HG03097 (cell line): ENCODE data around the gene ZNF726.
"Not testable (repeated sequence)": the region's sequence is repeated elsewhere in the genome, so short reads cannot be mapped to it uniquely, and the experiment has no call there.

ENCODE experiments used
- ATAC-seq: cut with Tn5 transposase; IDR thresholded peaks from one replicate; pipeline ENCODE4 v1.9.1; 2021; ENCODE audit not compliant: unreplicated experiment, low FRiP score

ZNF726 gene

DNA sequence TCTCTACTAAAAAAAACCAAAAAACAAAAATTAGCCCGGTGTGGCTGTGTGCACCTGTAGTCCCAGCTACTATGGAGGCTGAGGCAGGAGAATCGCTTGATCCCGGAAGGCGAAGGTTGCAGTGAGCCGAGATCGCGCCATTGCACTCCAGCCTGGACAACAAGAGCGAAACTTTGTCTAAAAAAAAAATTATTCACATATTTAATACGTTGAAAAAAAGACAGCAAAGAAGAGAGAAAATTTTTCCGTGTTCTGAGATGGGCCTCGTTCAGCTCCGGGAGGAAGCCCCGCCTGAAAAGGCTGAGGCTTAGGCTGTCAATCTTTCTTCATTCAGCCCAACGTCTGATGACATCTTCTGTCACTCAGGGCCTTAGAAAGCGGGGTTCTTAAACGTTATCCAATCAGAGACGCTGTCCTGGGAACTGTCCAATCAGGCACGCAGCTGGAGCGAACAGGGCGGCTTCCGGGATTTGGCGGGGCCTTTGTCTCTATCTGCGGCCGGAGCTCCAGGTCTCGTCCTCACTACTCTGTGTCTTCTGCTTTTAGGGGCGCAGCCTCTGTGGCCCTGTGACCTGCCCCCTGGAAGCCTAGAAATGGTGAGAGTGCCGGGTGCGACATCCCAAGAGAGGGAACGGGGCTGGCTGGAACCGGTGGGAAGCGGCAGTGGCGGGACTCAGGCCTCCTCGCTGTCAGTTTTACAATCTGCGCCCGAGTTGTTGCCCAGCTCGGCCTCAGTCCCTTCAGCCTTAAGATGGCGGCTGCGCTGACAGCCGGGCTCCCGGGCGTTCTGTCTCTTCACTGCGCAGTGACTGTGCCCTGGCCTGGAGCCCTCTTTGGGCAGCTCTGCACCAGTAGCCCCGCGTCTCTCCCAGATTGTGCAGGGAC is at the start of gene ZNF726:
Gene ZNF726 (plus strand): TSS at position 485 of the 885 bp plus-strand sequence. CDS start 109 bp downstream, at position 594.
- peak; percentile 97 for ATAC-seq

DNA sequence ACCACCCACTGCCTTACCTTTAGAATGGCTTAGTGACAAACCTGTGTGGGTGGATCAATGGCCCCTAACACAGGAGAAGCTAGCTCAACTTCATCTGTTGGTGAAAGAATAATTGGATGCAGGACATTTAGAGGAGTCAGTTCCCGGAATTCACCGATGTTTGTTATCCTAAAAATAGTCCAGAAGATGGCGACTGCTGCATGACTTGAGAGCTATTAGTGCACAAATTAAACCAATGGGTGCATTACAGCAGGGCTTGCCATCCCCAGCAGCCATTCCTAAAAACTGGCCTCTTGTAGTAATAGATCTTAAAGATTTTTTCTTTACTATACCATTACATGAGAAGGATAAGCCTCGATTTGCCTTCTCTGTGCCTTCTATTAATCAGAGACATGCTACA is 46.8 kb upstream of the ZNF726 start:
- no peak for ATAC-seq

DNA sequence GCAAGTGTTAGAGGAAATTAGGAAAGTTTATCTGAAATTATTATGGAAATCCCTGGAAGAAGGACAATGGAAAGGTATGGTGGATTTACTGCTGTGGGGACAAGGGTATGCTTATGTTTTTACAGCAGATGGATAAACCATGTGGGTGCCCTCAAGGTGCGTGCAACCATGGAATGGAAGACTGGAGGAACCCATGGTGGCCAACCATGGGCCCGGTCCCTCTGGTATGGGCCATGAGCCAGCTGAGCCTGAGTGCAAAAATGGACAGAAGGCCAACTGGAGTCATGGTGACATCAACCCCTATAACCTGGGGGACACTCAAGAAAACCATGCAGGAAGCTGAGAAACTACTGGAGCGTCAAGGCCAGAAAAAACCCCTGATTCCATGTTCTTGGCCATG is 46.1 kb upstream of the ZNF726 start:
- ATAC-seq = no peak

DNA sequence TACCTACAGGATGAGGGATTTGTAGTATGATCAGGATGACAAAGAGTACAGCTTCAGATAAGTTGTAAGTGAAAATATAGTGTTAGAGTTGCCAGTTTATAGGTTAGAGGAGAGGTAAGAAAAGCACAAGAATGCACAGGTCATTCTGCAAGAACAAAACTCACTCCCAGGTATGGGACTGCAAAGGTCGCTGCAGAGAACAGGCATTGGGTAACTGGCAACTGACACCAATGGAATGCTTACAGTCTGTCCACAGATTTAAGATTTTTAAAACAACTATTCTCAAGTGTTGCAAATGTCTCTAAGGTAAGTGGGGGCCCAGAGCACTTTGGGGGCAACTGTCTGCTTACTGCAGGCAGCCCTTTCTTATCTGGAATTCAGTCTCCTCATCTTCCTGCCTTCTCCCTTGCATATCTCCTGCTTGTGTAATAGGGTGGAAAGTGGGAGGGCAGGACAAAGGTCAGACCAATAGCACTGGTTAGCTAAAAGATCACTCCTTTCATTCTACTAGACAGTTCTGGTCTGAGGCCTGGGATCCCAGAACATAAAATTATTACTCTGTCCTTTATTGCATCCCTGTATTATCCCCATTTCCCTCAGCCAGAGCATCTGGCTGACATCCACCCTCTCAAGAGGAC is 42.3 kb upstream of the ZNF726 start:
- no peak for ATAC-seq

DNA sequence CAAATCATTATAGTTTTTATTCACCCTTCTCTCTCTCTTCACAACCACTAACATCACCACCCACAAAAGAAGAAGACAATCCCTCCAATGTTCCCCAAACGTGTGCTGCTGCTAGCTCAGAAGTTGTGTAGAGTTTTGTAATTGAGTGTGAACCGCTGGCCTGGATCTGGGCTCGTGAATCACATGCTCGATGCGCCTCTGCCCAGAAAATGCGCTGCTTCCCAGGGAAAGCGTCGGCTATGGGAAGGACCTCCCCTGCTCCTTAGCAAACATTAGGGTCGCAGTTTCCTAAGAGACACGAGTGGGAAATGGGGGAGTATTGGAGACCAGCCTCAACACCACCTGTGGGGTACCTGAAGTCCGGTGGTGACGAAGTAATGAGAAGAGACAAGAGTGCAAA is 38.4 kb upstream of the ZNF726 start:
- ATAC-seq = no peak

DNA sequence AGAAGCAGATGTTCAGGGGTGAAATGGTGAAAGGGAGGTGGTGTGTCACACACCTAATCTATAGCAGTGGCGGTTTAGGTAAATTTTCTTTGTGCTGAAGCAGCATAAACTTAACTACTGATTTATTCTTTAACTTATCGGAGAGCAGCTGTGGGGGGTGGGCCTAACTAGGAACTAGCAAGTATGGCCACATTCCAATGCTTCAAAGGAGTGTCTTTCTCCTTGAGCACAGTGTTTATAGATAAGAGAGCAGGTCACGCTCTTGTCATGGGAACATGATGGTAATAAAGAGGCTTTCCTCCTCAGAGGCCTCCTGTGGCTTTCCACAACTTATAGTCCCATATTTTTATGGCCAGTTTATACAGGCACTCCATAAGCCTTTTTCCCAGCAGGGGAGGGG is 37.9 kb upstream of the ZNF726 start:
- not testable (repeated sequence) for ATAC-seq

DNA sequence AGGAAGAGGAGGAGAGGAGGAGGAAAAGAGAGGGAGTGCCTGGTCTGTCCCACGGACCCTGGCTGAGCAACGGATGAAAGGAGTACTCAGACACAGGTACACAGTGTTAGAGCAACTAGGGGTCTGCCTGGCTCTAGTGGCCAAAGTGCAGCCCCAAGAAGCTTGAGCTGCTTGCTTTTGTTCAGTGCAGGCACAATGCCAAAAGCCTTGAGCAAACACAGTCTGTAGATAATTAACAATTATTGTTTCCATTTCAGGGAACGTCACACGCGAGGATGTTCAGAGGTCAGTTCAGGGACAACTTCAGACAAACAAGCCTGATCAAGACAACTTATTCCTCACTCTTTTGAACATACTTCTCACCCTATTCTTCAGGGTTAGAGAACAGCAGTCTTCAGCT is 32.2 kb upstream of the ZNF726 start:
- ATAC-seq = no peak

DNA sequence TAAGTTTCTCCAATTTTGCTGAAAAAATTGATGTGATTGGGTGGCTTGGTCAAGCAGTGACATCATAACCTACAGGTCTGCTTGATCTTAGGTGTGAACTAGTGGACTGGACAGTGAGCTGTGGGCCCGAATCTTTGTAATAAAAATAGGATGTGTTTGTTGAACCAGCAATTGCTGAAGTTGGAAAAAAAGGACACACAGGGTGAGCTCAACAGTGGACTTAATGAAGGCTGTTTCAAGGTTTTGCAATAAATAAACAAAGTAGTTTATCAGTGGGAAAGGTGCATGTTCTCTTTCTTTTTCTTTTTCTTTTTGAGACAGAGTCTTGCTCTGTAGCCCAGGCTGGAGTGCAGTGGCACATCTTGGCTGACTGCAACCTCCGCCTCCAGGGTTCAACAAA is 30.3 kb upstream of the ZNF726 start:
- ATAC-seq = no peak

DNA sequence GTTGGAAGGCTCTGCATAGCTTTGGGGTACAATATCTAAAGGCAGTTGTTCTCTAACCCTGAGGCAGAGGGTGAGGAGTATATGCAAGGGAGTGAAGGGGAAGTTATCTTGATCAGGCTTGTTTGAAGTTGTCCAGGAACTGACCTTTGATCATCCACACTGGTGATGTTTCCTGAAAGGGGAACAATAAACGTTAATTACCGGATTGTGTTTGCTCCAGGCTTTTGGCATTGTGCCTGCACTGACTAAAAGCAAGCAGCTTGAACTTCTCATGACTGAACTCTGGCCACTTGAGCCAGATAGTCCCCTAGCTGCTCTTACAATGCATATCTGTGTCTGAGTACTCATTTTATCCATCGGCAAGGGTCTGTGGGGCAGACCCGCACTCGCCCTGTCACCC is 27.0 kb upstream of the ZNF726 start:
- no peak for ATAC-seq

DNA sequence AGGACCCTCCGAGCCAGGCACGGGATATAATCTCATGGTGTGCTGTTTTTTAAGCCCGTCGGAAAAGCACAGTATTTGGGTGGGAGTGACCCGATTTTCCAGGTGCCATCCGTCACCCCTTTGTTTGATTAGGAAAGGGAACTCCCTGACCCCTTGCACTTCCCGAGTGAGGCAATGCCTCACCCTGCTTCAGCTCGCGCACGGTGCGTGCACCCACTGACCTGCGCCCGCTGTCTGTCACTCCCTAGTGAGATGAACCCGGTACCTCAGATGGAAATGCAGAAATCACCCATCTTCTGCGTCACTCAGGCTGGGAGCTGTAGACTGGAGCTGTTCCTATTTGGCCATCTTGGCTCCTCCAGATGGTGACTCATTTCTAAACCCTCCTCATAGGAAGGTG is 18.6 kb upstream of the ZNF726 start:
- ATAC-seq = not testable (repeated sequence)

DNA sequence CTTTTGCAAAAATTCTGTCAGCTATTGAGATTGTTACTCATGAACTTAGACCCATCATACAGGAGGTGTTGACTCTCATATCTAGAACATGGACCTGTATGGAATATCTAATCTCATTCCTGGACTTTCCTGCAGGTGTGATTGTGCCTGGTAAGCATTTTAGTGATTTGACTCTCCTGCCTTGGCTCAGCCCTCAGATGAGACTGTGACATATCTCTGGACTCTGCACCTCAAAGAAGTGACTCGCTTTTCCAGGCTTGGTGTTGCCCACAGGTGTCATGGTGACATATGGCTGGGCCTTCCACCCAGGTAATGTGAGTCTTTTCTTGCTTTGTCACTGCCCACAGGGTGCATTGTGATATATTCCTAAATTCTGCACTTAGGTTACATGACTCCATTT is 17.8 kb upstream of the ZNF726 start:
- no peak for ATAC-seq

DNA sequence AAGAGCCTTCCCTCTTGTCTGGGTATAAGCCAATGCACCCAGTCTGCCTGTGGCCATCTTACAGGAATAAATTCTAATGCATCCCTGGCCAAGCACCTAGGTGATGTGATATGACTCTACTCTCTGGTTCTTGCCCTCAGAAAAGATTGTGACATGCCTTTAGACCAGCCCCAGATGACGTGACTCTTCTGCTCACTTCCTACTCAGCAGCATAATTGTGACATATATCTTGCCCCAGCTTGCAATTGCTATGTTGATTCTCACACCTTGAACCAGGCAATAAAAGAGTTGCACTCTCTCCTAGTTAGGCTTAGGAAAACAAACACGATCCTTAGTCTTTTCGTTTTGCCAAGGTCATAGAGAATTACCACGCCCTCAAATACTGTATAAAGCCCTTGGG is 13.3 kb upstream of the ZNF726 start:
- no peak for ATAC-seq

DNA sequence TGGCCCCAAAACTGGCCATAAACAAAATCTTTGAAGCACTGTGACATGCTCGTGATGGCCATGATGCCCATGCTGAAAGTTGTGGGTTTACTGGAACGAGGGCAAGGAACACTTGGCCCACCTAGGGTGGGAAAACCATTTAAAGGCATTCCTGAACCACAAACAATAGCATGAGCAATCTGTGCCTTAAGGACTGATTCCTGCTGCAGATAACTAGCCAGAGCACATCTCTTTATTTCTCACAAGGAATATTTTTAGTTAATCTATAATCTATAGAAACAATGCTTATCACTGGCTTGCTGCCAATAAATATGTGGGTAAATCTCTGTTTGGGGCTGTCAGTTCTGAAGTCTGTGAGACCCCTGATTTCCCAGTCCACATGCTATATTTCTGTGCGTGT is 10.3 kb upstream of the ZNF726 start:
- ATAC-seq = no peak

DNA sequence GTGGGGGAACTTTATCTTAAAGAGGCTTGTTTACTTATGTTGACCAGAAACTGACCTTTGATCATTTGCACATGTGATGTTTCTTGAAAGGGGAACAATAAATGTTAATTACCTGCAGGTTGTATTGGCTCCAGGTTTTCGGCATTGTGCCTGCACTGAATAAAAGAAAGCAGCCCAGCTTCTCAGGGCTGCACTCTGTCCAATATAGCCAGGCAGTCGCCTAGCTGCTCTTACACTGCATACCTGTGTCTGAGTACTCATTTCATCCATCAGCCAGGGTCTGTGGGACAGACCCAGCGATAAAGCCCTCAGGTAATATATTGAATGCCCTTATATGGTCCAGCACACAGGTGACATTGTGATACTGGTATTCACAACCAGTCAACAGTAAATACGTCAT is 8.9 kb upstream of the ZNF726 start:
- no peak for ATAC-seq

DNA sequence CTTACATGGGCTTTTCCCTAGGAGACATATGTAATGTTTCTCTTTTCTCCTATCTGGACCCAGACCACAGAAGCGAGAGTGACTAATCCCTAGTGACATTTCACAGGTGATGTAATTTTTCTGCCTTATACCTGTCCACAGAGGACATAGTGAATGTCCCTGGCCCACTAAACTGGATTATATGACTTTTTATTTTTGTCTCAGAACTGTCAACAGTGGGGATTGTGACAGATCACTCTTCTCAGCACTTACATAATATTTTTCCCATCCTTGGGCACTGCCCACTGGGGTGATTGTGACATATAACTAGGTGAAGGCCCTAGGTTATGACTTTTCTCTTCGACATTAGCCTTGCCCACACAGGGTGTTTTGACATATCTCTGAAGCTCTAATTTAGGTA is 7.9 kb upstream of the ZNF726 start:
- ATAC-seq = no peak

DNA sequence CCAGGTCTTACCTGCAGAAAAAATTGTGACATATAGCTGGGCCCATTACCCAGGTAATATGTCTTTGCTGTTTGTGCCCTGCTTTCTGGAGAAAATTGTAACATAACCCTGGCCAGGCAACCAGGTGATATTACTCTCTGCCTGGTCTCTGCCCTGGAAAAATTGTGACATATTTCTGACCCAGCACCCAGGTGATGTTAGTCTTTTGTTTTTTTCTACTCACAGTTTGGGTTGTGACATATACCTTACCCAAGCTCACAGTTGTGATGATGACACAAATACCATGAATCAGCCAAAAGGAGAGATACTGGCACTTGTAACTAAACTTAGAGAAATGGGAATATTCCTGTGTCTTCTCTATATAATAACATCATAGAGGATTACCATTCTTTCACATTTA is 6.5 kb upstream of the ZNF726 start:
- ATAC-seq = no peak

DNA sequence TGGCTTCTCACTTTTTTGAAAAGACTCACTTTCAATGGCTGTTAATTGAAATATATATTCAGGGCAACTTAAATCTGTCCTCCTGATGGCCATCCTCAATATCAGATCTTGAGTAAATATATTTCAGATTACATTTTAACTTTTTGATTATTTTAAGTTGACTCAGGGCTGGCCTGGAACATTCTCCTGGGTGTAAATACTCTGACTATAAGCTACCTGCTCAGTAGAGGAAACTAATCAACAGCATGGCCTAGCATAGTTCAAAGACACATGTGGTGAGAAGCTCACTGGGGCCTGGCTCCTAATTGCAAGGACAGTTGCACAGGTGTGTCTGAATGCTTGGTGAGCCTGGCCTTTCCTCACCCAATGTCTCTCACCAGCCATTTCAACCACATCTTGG is 5.5 kb upstream of the ZNF726 start:
- ATAC-seq = no peak

DNA sequence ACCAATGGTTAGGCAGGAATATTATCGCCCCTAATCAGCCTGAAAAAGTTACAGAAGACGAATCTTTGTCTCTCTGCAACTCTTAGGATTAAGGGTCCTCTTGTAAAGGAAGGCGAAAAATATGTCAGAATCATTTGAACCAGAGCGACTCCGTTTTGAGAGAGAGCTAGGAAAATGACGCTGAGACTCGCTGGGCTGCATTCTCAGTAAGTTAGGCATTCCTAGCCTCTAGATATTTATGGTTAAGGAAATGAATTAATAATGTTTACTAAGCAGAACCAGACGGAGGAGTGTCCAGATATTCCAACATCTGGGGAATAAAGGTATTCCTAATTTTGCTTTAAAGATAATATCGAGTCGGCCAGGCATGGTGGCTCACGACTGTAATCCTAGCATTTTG is 755 bp upstream of the ZNF726 start:
- ATAC-seq = no peak

DNA sequence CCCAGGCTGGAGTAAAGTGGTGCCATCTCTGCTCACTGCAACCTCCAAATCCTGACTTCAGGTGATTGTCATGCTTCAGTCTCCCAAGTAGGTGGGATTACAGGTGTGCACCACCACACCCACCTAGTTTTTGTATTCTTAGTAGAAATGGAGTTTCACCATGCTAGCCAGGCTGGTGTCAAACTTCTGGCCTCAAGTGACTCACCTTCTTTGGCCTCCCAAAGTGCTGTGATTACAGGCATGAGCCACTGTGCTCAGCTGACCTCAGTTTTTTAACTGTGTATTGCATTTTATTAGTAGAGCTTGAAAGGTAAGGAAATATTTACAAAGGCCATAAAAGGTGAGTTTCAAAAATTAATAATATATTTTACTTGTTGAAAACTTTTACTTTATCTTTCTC is 2.3 kb downstream of the ZNF726 start:
- ATAC-seq = no peak

DNA sequence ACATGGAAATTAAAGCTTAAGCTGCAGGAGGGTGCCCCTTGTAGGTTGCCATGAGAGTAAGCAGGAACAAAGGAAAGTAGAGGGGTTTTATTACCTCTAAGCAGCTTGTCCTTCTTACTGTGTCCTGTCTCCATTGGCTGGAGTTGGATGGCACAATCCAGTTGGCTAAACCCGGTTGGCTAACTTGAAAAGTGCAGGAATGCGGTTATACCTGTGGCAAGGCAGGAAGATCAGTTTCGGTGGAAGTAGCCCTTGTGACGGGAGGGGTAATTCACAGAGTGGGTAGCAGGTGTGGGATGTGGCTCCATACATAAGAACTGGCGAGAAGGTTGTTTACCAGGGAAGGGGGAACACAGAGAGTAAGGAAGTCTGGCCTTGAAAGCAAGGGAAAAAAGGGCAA is 3.2 kb downstream of the ZNF726 start:
- ATAC-seq = no peak

DNA sequence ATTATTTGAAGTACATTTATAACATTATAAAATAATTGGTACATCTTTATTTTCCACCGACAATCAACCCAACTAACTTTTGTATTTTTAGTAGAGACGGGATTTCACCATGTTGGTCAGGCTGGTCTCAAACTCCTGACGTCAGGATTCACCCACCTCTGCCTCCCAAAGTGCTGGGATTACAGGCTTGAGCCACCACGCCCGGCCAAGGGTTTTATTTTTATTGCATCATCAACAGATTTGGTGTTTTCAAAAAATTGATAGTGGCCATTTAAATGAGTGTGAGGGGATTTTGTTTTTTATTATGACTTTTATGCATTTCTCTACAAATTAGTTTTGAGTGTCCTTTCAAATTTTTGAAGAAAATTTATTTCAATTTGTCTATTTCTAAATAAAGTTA is 10.6 kb downstream of the ZNF726 start:
- ATAC-seq = no peak

DNA sequence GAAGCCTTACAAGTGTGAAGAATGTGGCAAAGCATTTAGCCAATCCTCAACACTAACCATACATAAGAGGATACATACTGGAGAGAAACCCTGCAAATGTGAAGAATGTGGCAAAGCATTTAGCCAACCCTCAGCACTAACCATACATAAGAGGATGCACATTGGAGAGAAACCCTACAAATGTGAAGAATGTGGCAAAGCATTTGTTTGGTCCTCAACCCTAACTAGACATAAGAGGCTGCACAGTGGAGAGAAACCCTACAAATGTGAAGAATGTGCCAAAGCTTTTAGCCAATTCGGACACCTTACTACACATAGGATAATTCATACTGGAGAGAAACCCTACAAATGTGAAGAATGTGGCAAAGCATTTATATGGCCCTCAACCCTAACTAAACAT is 18.2 kb downstream of the ZNF726 start:
- no peak for ATAC-seq
